ENCODE data around the gene PAPOLG. TPM values are rescaled to one million over a fixed set of nuclear protein-coding genes. Genes with fewer than 3 reads are reported as not detected.

Gene PAPOLG
- total RNA-seq, 1 donor from 2014 or later, result 14.7 TPM

DNA sequence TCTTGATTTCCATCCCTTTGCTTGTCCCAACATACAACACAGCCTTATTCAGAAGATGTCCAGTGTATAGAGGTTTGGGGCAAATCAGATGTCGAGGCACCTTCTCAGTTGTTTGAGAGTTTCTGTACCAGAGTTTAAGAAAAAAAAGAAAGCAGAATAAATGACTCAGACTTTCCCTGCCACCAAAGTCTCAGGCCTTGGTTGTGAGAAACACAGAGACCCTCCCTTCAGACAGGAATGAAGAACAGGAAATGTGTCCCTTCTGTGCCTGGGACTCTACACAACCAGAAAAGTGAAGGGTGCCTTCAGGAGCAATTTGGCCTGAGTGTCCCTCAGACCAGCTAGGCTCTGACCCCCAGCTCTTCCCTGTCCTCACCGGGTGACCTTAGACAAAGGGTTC lies 88.0 kb downstream of the PAPOLG start:
- intact Hi-C loops (cut with DNase I), result no loop called here
- H3K9me3 ChIP-seq, result no peaks in the 10 kb centered on the region
- no peaks in the 10 kb centered on the region for H3K36me3 ChIP-seq
- H3K27me3 ChIP-seq, result no peaks in the 10 kb centered on the region
- H3K4me3 ChIP-seq, result no peak overlapping the region
- no peak for TF ChIP-seq POLR2A (IDR thresholded peaks at IDR 0.05)
- no peak for TF ChIP-seq POLR2AphosphoS5 (IDR thresholded peaks at IDR 0.05; ENCODE audit: insufficient read depth in 1 of 2, low read depth in 1 of 2)
- TF ChIP-seq CTCF (IDR thresholded peaks at IDR 0.05), result no peak
- DNase-seq (ENCODE audit: extremely low spot score in 2 of 2), result no peak
- no peaks in the 10 kb centered on the region for H3K4me1 ChIP-seq
- no peak overlapping the region for H3K27ac ChIP-seq

- H3K27ac ChIP-seq, result no peak overlapping the region
- intact Hi-C loops (cut with DNase I), result no loop called here
- DNase-seq (ENCODE audit: extremely low spot score in 2 of 2), result no peak
- TF ChIP-seq CTCF (IDR thresholded peaks at IDR 0.05) (no peak), POLR2AphosphoS5 (IDR thresholded peaks at IDR 0.05; ENCODE audit: insufficient read depth in 1 of 2, low read depth in 1 of 2) (no peak), POLR2A (IDR thresholded peaks at IDR 0.05) (no peak)
- no peaks in the 10 kb centered on the region for H3K36me3 ChIP-seq
- no peak overlapping the region for H3K4me3 ChIP-seq
- H3K4me1 ChIP-seq, result no peaks in the 10 kb centered on the region
- H3K9me3 ChIP-seq, result no peaks in the 10 kb centered on the region
- H3K27me3 ChIP-seq, result no peaks in the 10 kb centered on the region
These were observed 91.8 kb downstream of the PAPOLG start for GRCh38 chr2:60847854-60848253.

Small RNA genes lying within 50 kb of the gene (small RNA-seq; reads per million reads assigned to genes)
- gene RN7SL632P (not detected), gene RNU6-612P (not detected)

Other genes starting within 250 kb of the PAPOLG start
- gene BCL11A, start 202.6 kb upstream of the PAPOLG start, total RNA-seq, result 48.4 TPM
- 29.0 TPM for gene REL, start 125.3 kb downstream of the PAPOLG start, total RNA-seq